Suprapubic skin (tissue), 4 donors: ENCODE results near the gene ALPG. TPM values are rescaled to one million over a fixed set of nuclear protein-coding genes. Genes with fewer than 3 reads are reported as not detected.
"Not testable (repeated sequence)": the region's sequence is repeated elsewhere in the genome, so short reads cannot be mapped to it uniquely, and the experiment has no call there.

Source experiments
- DNase-seq, 2 donors: peaks; one replicate each; pipeline ENCODE4 v3.0.0-alpha.2; 2019; ENCODE audit warnings: low spot score in 2 of 2
- H3K27ac ChIP-seq: fragments of 200-600 bp; sonication (generic); one replicate; pipeline ENCODE4 v1.5.1; 2019
- H3K27me3 ChIP-seq: fragments of 200-600 bp; sonication (generic); one replicate; pipeline ENCODE4 v1.5.1; 2019
- H3K36me3 ChIP-seq: fragments of 200-600 bp; sonication (generic); one replicate; pipeline ENCODE4 v1.5.1; 2019
- H3K4me1 ChIP-seq: fragments of 200-600 bp; sonication (generic); one replicate; pipeline ENCODE4 v1.5.1; 2019
- H3K4me3 ChIP-seq: fragments of 200-600 bp; sonication (generic); one replicate; pipeline ENCODE4 v1.5.1; 2019; ENCODE audit warnings: mild to moderate bottlenecking
- H3K9me3 ChIP-seq: fragments of 200-600 bp; sonication (generic); one replicate; pipeline ENCODE4 v1.5.1; 2019
- CTCF ChIP-seq, 2 donors: fragments of 200-600 bp in 1 of 2; fragments of 450-650 bp in 1 of 2; sonication (generic) in 1 of 2; IDR thresholded peaks; one replicate each; pipeline ENCODE4 v1.5.1; 2016 to 2019; ENCODE audit warnings: antibody characterized with exemption in 2 of 2, mild to moderate bottlenecking in 1 of 2, moderate library complexity in 1 of 2
- EP300 ChIP-seq: sonication (generic); formaldehyde crosslinking; IDR thresholded peaks from one replicate; pipeline ENCODE4 v1.6.1; 2017; ENCODE audit warnings: antibody characterized with exemption
- POLR2A ChIP-seq, 2 donors: fragments of 450-650 bp; IDR thresholded peaks; one replicate each; pipeline ENCODE4 v1.6.1; 2017; ENCODE audit warnings: antibody characterized with exemption in 2 of 2, mild to moderate bottlenecking in 2 of 2, moderate library complexity in 2 of 2
- POLR2AphosphoS5 ChIP-seq, 3 donors: sonication (generic); formaldehyde crosslinking; IDR thresholded peaks; one replicate each; pipeline ENCODE4 v1.6.1; 2017; ENCODE audit warnings: antibody characterized with exemption in 3 of 3
- WGBS: methylation state at CpG from one replicate; pipeline ENCODE4 v1.1.5; 2018; 5-methylcytosine and 5-hydroxymethylcytosine counted together
- total RNA-seq, 4 donors: library from RNA; depleted of rRNA; stranded (reverse); fragments of >200 nt; gene quantifications; one replicate each; pipeline ENCODE4 v1.1.0, GENCODE V29; 2016

ALPG gene
- total RNA-seq, 4 donors from 2014 or later: not detected

- 71% methylated on average over 9 of the region's 16 CpGs for WGBS
- TF ChIP-seq POLR2AphosphoS5 (IDR thresholded peaks at IDR 0.05) (no peak), CTCF (IDR thresholded peaks at IDR 0.05) (no peak), EP300 (no peak), POLR2A (IDR thresholded peaks at IDR 0.05) (no peak)
These were observed 26.0 kb downstream of the ALPG start for GRCh38 chr2:232432598-232433184.

DNA sequence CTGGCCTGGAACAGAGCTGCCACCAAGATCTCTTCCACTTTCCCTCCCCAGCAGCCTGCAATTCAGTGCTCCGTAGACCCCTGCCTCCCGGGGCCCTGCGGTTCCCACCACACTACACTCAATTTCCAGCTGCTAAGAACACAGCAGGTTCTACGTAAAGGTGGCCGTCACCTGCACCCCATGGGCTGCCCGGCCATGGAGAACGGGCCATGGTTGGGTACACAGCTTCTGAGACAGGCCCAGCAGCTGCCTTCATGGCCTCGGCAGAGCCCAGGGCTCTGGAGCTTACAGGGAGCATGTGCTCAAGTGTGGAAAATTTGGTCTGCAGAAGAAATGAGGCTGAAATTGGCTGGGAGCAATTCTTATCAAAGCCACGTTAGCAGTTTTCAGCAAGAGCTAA is 27.0 kb downstream of the ALPG start:
- not testable (repeated sequence) for H3K4me3 ChIP-seq, H3K36me3 ChIP-seq, H3K27me3 ChIP-seq, DNase-seq, H3K27ac ChIP-seq, H3K9me3 ChIP-seq, H3K4me1 ChIP-seq
- WGBS: 89% methylated on average over 7 of the region's 9 CpGs

More at GRCh38 chr2:232432598-232433184, 26.0 kb downstream of the ALPG start:
- Histone ChIP-seq H3K36me3 (no peaks in the 10 kb centered on the region), H3K27me3 (peaks cover 4% of the 10 kb centered on the region), H3K27ac (no peak overlapping the region), H3K9me3 (no peaks in the 10 kb centered on the region), H3K4me1 (no peaks in the 10 kb centered on the region), H3K4me3 (no peak overlapping the region)
- DNase-seq: no peak

- WGBS: 83% methylated on average over 8 of the region's 9 CpGs
These were observed 27.4 kb downstream of the ALPG start for GRCh38 chr2:232434091-232434490.

GRCh38 chr2:232434563-232435374 is 28.1 kb downstream of the ALPG start:
- Histone ChIP-seq H3K9me3 (no peaks in the 10 kb centered on the region), H3K27ac (no peak overlapping the region), H3K27me3 (peaks cover 11% of the 10 kb centered on the region), H3K36me3 (no peaks in the 10 kb centered on the region), H3K4me3 (no peak overlapping the region), H3K4me1 (no peaks in the 10 kb centered on the region)
- WGBS: 88% methylated on average over 6 of the region's 12 CpGs
- TF ChIP-seq EP300 (no peak), POLR2A (IDR thresholded peaks at IDR 0.05) (no peak), POLR2AphosphoS5 (IDR thresholded peaks at IDR 0.05) (no peak), CTCF (IDR thresholded peaks at IDR 0.05) (no peak)
- DNase-seq: no peak

More at GRCh38 chr2:232434091-232434490, 27.4 kb downstream of the ALPG start:
- TF ChIP-seq POLR2A (IDR thresholded peaks at IDR 0.05) (no peak), EP300 (no peak), POLR2AphosphoS5 (IDR thresholded peaks at IDR 0.05) (no peak), CTCF (IDR thresholded peaks at IDR 0.05) (no peak)
- H3K9me3 ChIP-seq: no peaks in the 10 kb centered on the region
- no peaks in the 10 kb centered on the region for H3K4me1 ChIP-seq
- no peak overlapping the region for H3K27ac ChIP-seq
- peaks cover 8% of the 10 kb centered on the region for H3K27me3 ChIP-seq
- H3K4me3 ChIP-seq: no peak overlapping the region
- no peaks in the 10 kb centered on the region for H3K36me3 ChIP-seq
- no peak for DNase-seq

GRCh38 chr2:232435375-232435648 is 28.7 kb downstream of the ALPG start:
- Histone ChIP-seq H3K27me3 (peaks cover 11% of the 10 kb centered on the region), H3K36me3 (no peaks in the 10 kb centered on the region), H3K4me1 (no peaks in the 10 kb centered on the region), H3K4me3 (no peak overlapping the region), H3K9me3 (no peaks in the 10 kb centered on the region), H3K27ac (no peak overlapping the region)
- WGBS: 88% methylated on average over 4 of the region's 4 CpGs
- TF ChIP-seq POLR2AphosphoS5 (IDR thresholded peaks at IDR 0.05) (no peak), POLR2A (IDR thresholded peaks at IDR 0.05) (no peak), EP300 (no peak), CTCF (IDR thresholded peaks at IDR 0.05) (no peak)
- DNase-seq: no peak
